Subcutaneous abdominal adipose tissue (tissue), 5 donors: Measurements from ENCODE around the gene BTG4.
A peak's percentile ranks its signal among the peaks of the same experiment; 100 is the strongest.

ENCODE experiments used
- H3K27ac ChIP-seq: one replicate; pipeline ENCODE4 v1.7.0; 2013; ENCODE audit warnings: low read depth, mild to moderate bottlenecking, inconsistent platforms, low read length, moderate library complexity
- H3K27me3 ChIP-seq, 5 donors: one replicate each; pipeline ENCODE4 v1.7.0; 2013; ENCODE audit warnings: low read length in 5 of 5, inconsistent platforms in 1 of 5; ENCODE audit not compliant: control insufficient read depth in 5 of 5, insufficient read depth in 4 of 5
- H3K36me3 ChIP-seq, 5 donors: one replicate each; pipeline ENCODE4 v1.7.0; 2013; ENCODE audit warnings: low read length in 5 of 5; ENCODE audit not compliant: control insufficient read depth in 5 of 5, insufficient read depth in 5 of 5
- H3K4me1 ChIP-seq, 5 donors: one replicate each; pipeline ENCODE4 v1.7.0; 2013; ENCODE audit warnings: low read length in 5 of 5, mild to moderate bottlenecking in 3 of 5, moderate library complexity in 1 of 5; ENCODE audit not compliant: control insufficient read depth in 5 of 5, insufficient read depth in 5 of 5
- H3K4me3 ChIP-seq, 5 donors: one replicate each; pipeline ENCODE4 v1.7.0; 2013; ENCODE audit warnings: low read length in 5 of 5, low read depth in 1 of 5
- H3K9ac ChIP-seq, 5 donors: one replicate each; pipeline ENCODE4 v1.7.0; 2013; ENCODE audit warnings: low read length in 5 of 5, mild to moderate bottlenecking in 4 of 5, moderate library complexity in 3 of 5
- H3K9me3 ChIP-seq, 5 donors: one replicate each; pipeline ENCODE4 v1.7.0; 2013; ENCODE audit warnings: low read length in 5 of 5; ENCODE audit not compliant: control insufficient read depth in 5 of 5
- donor health status: healthy.
- donor health status: healthy.
- donor health status: healthy.
- donor health status: healthy.
- donor health status: healthy.

BTG4 gene

DNA sequence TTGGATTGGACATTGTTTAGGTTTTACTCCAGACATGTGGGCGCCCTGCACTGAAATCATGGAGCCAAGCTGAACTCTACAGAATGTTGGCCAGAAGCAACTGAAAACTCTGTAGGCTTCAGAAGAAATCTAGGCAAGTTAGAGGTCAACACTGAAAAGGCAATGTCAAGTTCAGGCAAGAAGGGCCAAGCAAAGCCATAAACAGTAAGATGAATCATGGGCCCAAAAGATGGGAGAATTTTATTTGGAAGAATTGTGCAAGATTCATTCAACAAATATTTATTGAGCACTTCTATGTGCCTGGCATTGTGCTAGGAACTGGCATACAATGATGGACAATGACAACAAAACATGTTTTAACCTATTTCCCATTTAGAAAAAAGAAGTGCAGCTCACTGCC, 13.3 kb upstream of the BTG4 start:
- no peak overlapping the region for H3K9ac ChIP-seq
- H3K27ac ChIP-seq = no peak overlapping the region
- no peaks in the 10 kb centered on the region for H3K9me3 ChIP-seq
- H3K27me3 ChIP-seq = no peaks in the 10 kb centered on the region
- peaks cover 0 to 6% (median under 1%) of the 10 kb centered on the region in 5 donors for H3K4me1 ChIP-seq
- H3K36me3 ChIP-seq = no peaks in the 10 kb centered on the region
- H3K4me3 ChIP-seq = no peak overlapping the region

DNA sequence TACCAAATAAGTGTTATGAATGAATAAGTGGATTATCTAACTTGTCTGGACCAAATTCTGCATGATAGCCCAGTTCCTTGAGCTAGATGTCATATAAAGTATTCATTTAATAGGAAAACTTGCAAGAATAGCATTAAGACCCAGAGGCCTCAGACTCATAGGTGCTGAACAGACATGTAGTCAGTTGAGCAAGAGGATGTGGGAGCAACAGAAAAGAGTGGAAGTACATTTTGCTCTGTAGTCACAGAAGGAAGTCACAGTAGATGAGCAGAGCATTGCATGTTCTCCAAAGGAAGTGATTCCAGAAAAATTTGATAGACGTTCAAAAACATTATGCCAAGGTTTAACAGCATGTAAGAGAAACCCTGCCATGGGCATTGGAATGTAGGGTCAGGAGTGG, 11.9 kb upstream of the BTG4 start:
- no peaks in the 10 kb centered on the region for H3K9me3 ChIP-seq
- H3K36me3 ChIP-seq = no peaks in the 10 kb centered on the region
- H3K4me1 ChIP-seq = peaks cover 0 to 6% (median 3%) of the 10 kb centered on the region in 5 donors
- no peak overlapping the region for H3K4me3 ChIP-seq
- no peak overlapping the region for H3K27ac ChIP-seq
- no peaks in the 10 kb centered on the region for H3K27me3 ChIP-seq
- H3K9ac ChIP-seq = no peak overlapping the region

DNA sequence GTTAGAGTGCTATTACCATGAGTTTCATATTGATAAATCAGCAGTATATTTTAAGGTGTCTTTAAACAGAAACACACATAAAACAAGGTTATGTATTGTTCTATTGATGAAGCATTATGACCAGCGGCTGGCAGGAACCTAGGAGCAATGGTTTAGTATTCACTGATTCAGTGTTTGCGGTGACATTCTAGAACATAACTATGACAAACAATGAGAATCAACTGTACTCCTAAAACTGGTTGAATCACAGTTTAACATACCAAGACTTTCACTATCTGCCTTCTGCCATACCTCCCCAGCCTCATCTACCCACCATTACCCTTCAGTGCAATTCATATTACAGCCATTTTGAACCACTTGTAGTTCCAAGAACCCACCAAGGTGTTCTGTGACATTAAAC, 11.2 kb upstream of the BTG4 start:
- Histone ChIP-seq H3K9ac (no peak overlapping the region), H3K27ac (no peak overlapping the region), H3K27me3 (no peaks in the 10 kb centered on the region), H3K9me3 (no peaks in the 10 kb centered on the region), H3K4me1 (peaks cover 0 to 6% (median 3%) of the 10 kb centered on the region in 5 donors), H3K4me3 (no peak overlapping the region), H3K36me3 (no peaks in the 10 kb centered on the region)

- no peak overlapping the region for H3K4me3 ChIP-seq
- H3K27ac ChIP-seq = no peak overlapping the region
- H3K4me1 ChIP-seq = peaks cover 0 to 6% (median 3%) of the 10 kb centered on the region in 5 donors
- H3K27me3 ChIP-seq = no peaks in the 10 kb centered on the region
- H3K36me3 ChIP-seq = no peaks in the 10 kb centered on the region
- H3K9ac ChIP-seq = no peak overlapping the region
- H3K9me3 ChIP-seq = no peaks in the 10 kb centered on the region
Observed at GRCh38 chr11:111522426-111522825, 10.2 kb upstream of the BTG4 start.

DNA sequence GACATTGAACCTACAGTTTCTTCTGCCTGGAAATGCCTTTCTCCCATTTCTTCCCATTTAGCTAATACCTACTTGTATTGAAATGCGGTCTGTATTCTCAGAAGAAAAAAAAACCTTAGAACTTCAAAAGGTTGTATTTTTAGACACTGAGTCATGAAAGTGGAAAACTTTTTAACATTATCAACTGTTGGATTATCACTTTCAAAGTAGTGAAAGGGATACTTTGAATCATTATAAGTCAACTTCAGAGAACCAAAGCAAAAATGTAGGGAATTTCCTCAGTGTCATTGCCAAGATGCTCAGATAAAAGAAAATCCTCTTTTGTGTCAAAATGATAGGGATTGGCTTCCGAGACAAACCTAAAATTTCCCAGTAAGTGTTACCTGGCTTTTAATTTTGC, 8.9 kb upstream of the BTG4 start:
- Histone ChIP-seq H3K27ac (no peak overlapping the region), H3K9me3 (no peaks in the 10 kb centered on the region), H3K36me3 (no peaks in the 10 kb centered on the region), H3K27me3 (no peaks in the 10 kb centered on the region), H3K4me1 (peaks cover 0 to 6% (median 3%) of the 10 kb centered on the region in 5 donors), H3K4me3 (no peak overlapping the region), H3K9ac (no peak overlapping the region)

- H3K27ac ChIP-seq = no peak overlapping the region
- no peaks in the 10 kb centered on the region for H3K36me3 ChIP-seq
- no peaks in the 10 kb centered on the region for H3K27me3 ChIP-seq
- peaks cover 0 to 6% (median 3%) of the 10 kb centered on the region in 5 donors for H3K4me1 ChIP-seq
- no peak overlapping the region for H3K9ac ChIP-seq
- no peaks in the 10 kb centered on the region for H3K9me3 ChIP-seq
- H3K4me3 ChIP-seq = no peak overlapping the region
Observed at GRCh38 chr11:111520560-111520959, 8.4 kb upstream of the BTG4 start.

- Histone ChIP-seq H3K27ac (no peak overlapping the region), H3K4me3 (no peak overlapping the region), H3K9ac (no peak overlapping the region), H3K9me3 (no peaks in the 10 kb centered on the region), H3K36me3 (no peaks in the 10 kb centered on the region), H3K27me3 (peaks cover 0 to 6% (median 2%) of the 10 kb centered on the region in 5 donors), H3K4me1 (peaks cover 0 to 16% (median 12%) of the 10 kb centered on the region in 5 donors)
Observed at GRCh38 chr11:111518668-111519067, 6.5 kb upstream of the BTG4 start.

DNA sequence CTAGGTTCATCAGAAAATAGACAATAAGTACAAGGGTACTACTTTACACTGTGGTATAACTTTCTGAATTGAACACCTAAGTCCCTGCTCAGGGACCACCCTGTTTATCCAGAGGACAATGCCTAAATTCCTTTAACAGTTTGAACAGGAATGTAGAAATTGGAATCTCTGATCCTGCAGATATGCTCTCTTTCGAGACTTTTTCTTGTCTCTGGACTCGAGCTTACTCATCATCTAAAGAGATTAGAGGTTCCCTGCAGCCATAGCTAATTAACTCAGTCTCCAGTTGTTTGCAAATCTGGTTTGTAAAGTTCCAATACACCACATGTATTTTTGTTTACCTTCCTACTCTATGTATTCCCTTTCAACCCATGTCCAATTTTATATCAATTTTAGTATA, 3.4 kb upstream of the BTG4 start:
- Histone ChIP-seq H3K4me1 (peaks cover 0 to 21% (median 19%) of the 10 kb centered on the region in 5 donors), H3K9me3 (no peaks in the 10 kb centered on the region), H3K9ac (no peak overlapping the region), H3K36me3 (no peaks in the 10 kb centered on the region), H3K27ac (no peak overlapping the region), H3K4me3 (no peak overlapping the region), H3K27me3 (peaks cover 8 to 25% (median 22%) of the 10 kb centered on the region in 5 donors)

DNA sequence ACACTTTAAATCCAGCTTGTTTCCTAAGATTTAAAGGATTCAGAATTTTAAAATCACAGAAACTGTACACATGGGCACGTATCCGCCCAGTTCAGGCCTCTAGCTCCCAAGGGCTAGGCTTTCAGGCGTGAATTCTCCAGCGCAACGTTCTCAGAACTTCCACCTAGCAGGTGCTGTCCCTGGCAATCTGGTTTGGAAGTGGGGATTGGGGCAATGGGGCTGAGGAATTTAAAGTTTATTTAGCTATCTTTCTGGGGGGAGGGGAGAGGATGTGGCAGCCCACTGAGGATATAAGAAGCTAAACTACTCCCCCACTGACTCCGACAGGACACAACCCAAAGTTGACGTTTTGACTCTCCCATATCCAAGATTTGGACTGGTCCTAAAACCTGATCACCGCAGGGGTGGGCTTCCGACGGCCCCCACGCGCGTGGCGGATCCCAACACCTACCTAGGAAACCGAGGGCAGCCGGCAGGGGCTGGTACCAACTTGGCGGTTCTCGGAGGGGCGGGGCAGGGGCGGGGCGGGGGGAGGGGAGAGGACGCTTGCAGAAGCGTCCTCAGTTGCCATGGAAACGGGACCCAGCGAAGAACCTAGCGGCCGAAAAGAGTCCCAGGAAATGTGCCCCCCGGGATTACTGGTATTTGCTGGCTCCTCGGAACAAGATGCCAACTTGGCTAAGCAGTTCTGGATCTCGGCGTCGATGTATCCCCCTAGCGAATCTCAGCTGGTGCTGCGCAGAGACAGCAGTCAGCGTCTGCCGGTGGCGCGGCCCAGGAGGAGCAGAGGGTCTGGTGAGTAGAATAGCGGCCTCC, 2.2 kb upstream of the BTG4 start, which contains the start of gene HOATZ:
HOATZ (plus strand) TSS at position 563 of the 816 bp plus-strand sequence; CDS start at position 570, 7 bp downstream.
- Histone ChIP-seq H3K27me3 (peaks cover 8 to 25% (median 22%) of the 10 kb centered on the region in 5 donors), H3K36me3 (no peaks in the 10 kb centered on the region), H3K9ac (no peak within 1 kb of the TSS), H3K4me3 (peak within 1 kb of the TSS in 2 of 5 donors; percentile 20 to 51), H3K4me1 (peaks cover 0 to 19% (median 16%) of the 10 kb centered on the region in 5 donors), H3K9me3 (no peaks in the 10 kb centered on the region), H3K27ac (no peak within 1 kb of the TSS)

- Histone ChIP-seq H3K27ac (no peak overlapping the region), H3K9ac (no peak overlapping the region), H3K4me3 (peak overlapping the region in 2 of 5 donors; percentile 22 to 51)
Observed at GRCh38 chr11:111513240-111513605, 1.0 kb upstream of the BTG4 start.

More at GRCh38 chr11:111513240-111513605, 1.0 kb upstream of the BTG4 start:
- H3K27me3 ChIP-seq = peaks cover 8 to 25% (median 22%) of the 10 kb centered on the region in 5 donors
- H3K9me3 ChIP-seq = no peaks in the 10 kb centered on the region
- peaks cover 0 to 19% (median 16%) of the 10 kb centered on the region in 5 donors for H3K4me1 ChIP-seq
- H3K36me3 ChIP-seq = no peaks in the 10 kb centered on the region
